IMR-90 (cell line): Measurements from ENCODE around the gene NUDT16. TPM values are rescaled to one million over a fixed set of nuclear protein-coding genes. Genes with fewer than 3 reads are reported as not detected.

Experiments used
- ATAC-seq: fragments of 200-7000 bp; cut with Tn5 transposase; 2 replicates; pipeline ENCODE4 v1.9.1; 2020; ENCODE audit warnings: low read depth, mild to moderate bottlenecking, moderate library complexity
- BruUV-seq: library from RNA; stranded (reverse); fragments of 400-500 nt; replicated peaks from 2 replicates; lab custom pipeline; 2021; lab: Mats Ljungman, UMichigan
- CTCF ChIA-PET: fragments of 300-600 bp; formaldehyde crosslinking; extraction: SDS; loops from one replicate; lab custom pipeline; 2021; ENCODE audit warnings: antibody characterized with exemption; lab: Yijun Ruan, JAX
- POLR2A ChIA-PET: fragments of 300-600 bp; sonication (Branson Sonifier 250); formaldehyde crosslinking; loops from one replicate; lab custom pipeline; 2022; ENCODE audit warnings: antibody characterized with exemption; ENCODE audit not compliant: unreplicated experiment; lab: Charles Lee
- DNase-seq: peaks from one replicate; pipeline ENCODE4 v3.0.0; 2013
- H2AFZ ChIP-seq: replicated peaks from 2 replicates; pipeline ENCODE3; 2013; ENCODE audit warnings: low read length, mild to moderate bottlenecking; ENCODE audit not compliant: poor library complexity
- H2AK5ac ChIP-seq: 2 replicates; pipeline ENCODE4 v1.6.1; 2013; ENCODE audit warnings: low read depth, low read length, inconsistent platforms
- H2AK9ac ChIP-seq: replicated peaks from 2 replicates; pipeline ENCODE3; 2013; ENCODE audit warnings: mild to moderate bottlenecking, low read depth, low read length, moderate library complexity; ENCODE audit not compliant: poor library complexity
- H2BK120ac ChIP-seq: 2 replicates; pipeline ENCODE4 v1.6.1; 2013; ENCODE audit warnings: low read depth, low read length, inconsistent platforms
- H2BK15ac ChIP-seq: 3 replicates; pipeline ENCODE4 v1.6.1; 2013; ENCODE audit warnings: low read depth, low read length, inconsistent platforms
- H2BK20ac ChIP-seq: 2 replicates; pipeline ENCODE4 v1.6.1; 2013; ENCODE audit warnings: low read depth, mild to moderate bottlenecking, inconsistent platforms, low read length, moderate library complexity
- H2BK5ac ChIP-seq: 2 replicates; pipeline ENCODE4 v1.6.1; 2013; ENCODE audit warnings: mild to moderate bottlenecking, low read depth, low read length, inconsistent platforms; ENCODE audit not compliant: poor library complexity, severe bottlenecking
- H3K14ac ChIP-seq: replicated peaks from 2 replicates; pipeline ENCODE4 v1.6.1; 2013; ENCODE audit warnings: low read depth, low read length, inconsistent platforms
- H3K18ac ChIP-seq: 2 replicates; pipeline ENCODE4 v1.6.1; 2013; ENCODE audit warnings: low read depth, low read length, control low read depth
- H3K23ac ChIP-seq: 2 replicates; pipeline ENCODE4 v1.6.1; 2013; ENCODE audit warnings: low read depth, low read length, inconsistent platforms
- H3K27ac ChIP-seq: 2 replicates; pipeline ENCODE4 v1.5.1; 2013; ENCODE audit warnings: mild to moderate bottlenecking, control low read depth, low read length; ENCODE audit not compliant: insufficient read depth
- H3K27me3 ChIP-seq: 2 replicates; pipeline ENCODE4 v1.6.1; 2013; ENCODE audit warnings: low read length; ENCODE audit not compliant: control insufficient read depth, insufficient read depth
- H3K36me3 ChIP-seq: 2 replicates; pipeline ENCODE4 v1.6.1; 2013; ENCODE audit warnings: low read length, mixed read lengths; ENCODE audit not compliant: control insufficient read depth, insufficient read depth
- H3K4ac ChIP-seq: 2 replicates; pipeline ENCODE4 v1.6.1; 2013; ENCODE audit warnings: low read depth, low read length, inconsistent platforms
- H3K4me1 ChIP-seq: 2 replicates; pipeline ENCODE4 v1.6.1; 2013; ENCODE audit warnings: low read length, mixed read lengths; ENCODE audit not compliant: control insufficient read depth, insufficient read depth
- H3K4me2 ChIP-seq: 2 replicates; pipeline ENCODE4 v1.6.1; 2013; ENCODE audit warnings: low read depth, mild to moderate bottlenecking, control low read depth, low read length, moderate library complexity
- H3K4me3 ChIP-seq: 2 replicates; pipeline ENCODE4 v1.5.1; 2013; ENCODE audit warnings: low read depth, mild to moderate bottlenecking, control low read depth, low read length, moderate library complexity; ENCODE audit not compliant: insufficient read depth
- H3K56ac ChIP-seq: 2 replicates; pipeline ENCODE4 v1.6.1; 2013; ENCODE audit warnings: low read length, inconsistent platforms; ENCODE audit not compliant: insufficient read depth; ENCODE audit errors: extremely low read depth
- H3K79me1 ChIP-seq, 2 experiments: 2 replicates each; pipeline ENCODE4 v1.6.1; 2013; ENCODE audit warnings: low read length in 2 of 2, inconsistent platforms in 1 of 2, low read depth in 1 of 2
- H3K9ac ChIP-seq: 2 replicates; pipeline ENCODE4 v1.6.1; 2013; ENCODE audit warnings: low read depth, low read length, control low read depth
- H3K9me1 ChIP-seq: 2 replicates; pipeline ENCODE4 v1.6.1; 2013; ENCODE audit warnings: low read length, inconsistent platforms; ENCODE audit not compliant: insufficient read depth
- H3K9me3 ChIP-seq: 2 replicates; pipeline ENCODE4 v1.6.1; 2013; ENCODE audit warnings: low read length; ENCODE audit not compliant: control insufficient read depth, insufficient read depth
- H4K20me1 ChIP-seq: 2 replicates; pipeline ENCODE4 v1.6.1; 2013; ENCODE audit warnings: low read length, inconsistent platforms; ENCODE audit not compliant: insufficient read depth
- H4K5ac ChIP-seq: 2 replicates; pipeline ENCODE4 v1.6.1; 2013; ENCODE audit warnings: mild to moderate bottlenecking, low read depth, low read length, control low read depth
- H4K8ac ChIP-seq, 2 experiments: 2 replicates each; pipeline ENCODE4 v1.6.1; 2013; ENCODE audit warnings: low read depth in 2 of 2, low read length in 2 of 2, control low read depth in 1 of 2, inconsistent platforms in 1 of 2
- H4K91ac ChIP-seq: 2 replicates; pipeline ENCODE4 v1.6.1; 2013; ENCODE audit warnings: low read depth, low read length, inconsistent platforms; ENCODE audit not compliant: insufficient read depth
- BHLHE40 ChIP-seq: fragments of 150-350 bp; IDR thresholded peaks from 2 replicates; pipeline ENCODE4 v1.6.1; 2016; ENCODE audit warnings: mild to moderate bottlenecking, low read depth, low read length
- CEBPB ChIP-seq: IDR thresholded peaks from 2 replicates; pipeline ENCODE4 v1.6.1; 2012; ENCODE audit warnings: low read depth, low read length, improper control_type of control experiment
- CHD1 ChIP-seq: IDR thresholded peaks from 2 replicates; pipeline ENCODE4 v1.6.1; 2012; ENCODE audit warnings: low read depth, low read length, improper control_type of control experiment
- MAFK ChIP-seq: IDR thresholded peaks from 2 replicates; pipeline ENCODE4 v1.6.1; 2012; ENCODE audit warnings: low read depth, low read length, improper control_type of control experiment
- MAZ ChIP-seq: IDR thresholded peaks from 2 replicates; pipeline ENCODE4 v1.6.1; 2012; ENCODE audit warnings: low read depth, mild to moderate bottlenecking, low read length, improper control_type of control experiment, moderate library complexity, borderline replicate concordance
- MXI1 ChIP-seq: IDR thresholded peaks from 2 replicates; pipeline ENCODE4 v1.6.1; 2012; ENCODE audit warnings: low read depth, mild to moderate bottlenecking, low read length, moderate library complexity, borderline replicate concordance
- POLR2A ChIP-seq: IDR thresholded peaks from 2 replicates; pipeline ENCODE4 v1.6.1; 2012; ENCODE audit warnings: mild to moderate bottlenecking, low read depth, low read length
- RAD21 ChIP-seq: IDR thresholded peaks from 2 replicates; pipeline ENCODE4 v1.6.1; 2012; ENCODE audit warnings: low read length, improper control_type of control experiment
- RCOR1 ChIP-seq: IDR thresholded peaks from 2 replicates; pipeline ENCODE4 v1.6.1; 2012; ENCODE audit warnings: mild to moderate bottlenecking, low read length, improper control_type of control experiment; ENCODE audit not compliant: insufficient replicate concordance
- USF2 ChIP-seq: fragments of 150-350 bp; IDR thresholded peaks from 2 replicates; pipeline ENCODE4 v1.6.1; 2017; ENCODE audit warnings: mild to moderate bottlenecking, antibody characterized with exemption, low read length, low read depth
- WGBS, 2 experiments: methylation state at CpG; one replicate each; pipeline versions ENCODE4 v1.1.5 to v1.1.7; 2013; ENCODE audit warnings: missing lambda C conversion rate in 2 of 2; ENCODE audit not compliant: insufficient read length in 1 of 2; ENCODE audit errors: extremely low coverage in 2 of 2; 5-methylcytosine and 5-hydroxymethylcytosine counted together
- dilution Hi-C: fragments of 300-500 bp; cut with HindIII; formaldehyde crosslinking; loops from one replicate; pipeline ENCODE4 v1.14.3; 2018; ENCODE audit warnings: low sequenced_read_pairs; ENCODE audit not compliant: unreplicated experiment
- in situ Hi-C: fragments of 300-500 bp; cut with MboI; formaldehyde crosslinking; loops from 3 replicates; pipeline ENCODE4 v1.14.3; 2019; ENCODE audit warnings: low sequenced_read_pairs, inconsistent platforms, mixed read lengths
- intact Hi-C: fragments of 100-400 bp; cut with micrococcal nuclease; formaldehyde crosslinking; loops from 2 replicates; pipeline ENCODE4 v1.10.0; 2022
- polyA plus RNA-seq, 3 experiments: library from polyadenylated mRNA; depleted of rRNA; stranded (reverse); fragments of >200 nt; gene quantifications; 2 replicates each; pipeline ENCODE4 v1.2.3, GENCODE V29; 2012; ENCODE audit warnings: low replicate concordance in 1 of 3
- total RNA-seq: library from RNA; depleted of rRNA; stranded (reverse); fragments of >200 nt; gene quantifications from 2 replicates; pipeline ENCODE4 v1.2.3, GENCODE V29; 2012
- TF ChIP-seq, protein P1 (sequence below): conservative IDR thresholded peaks from 2 replicates; pipeline ENCODE4 v1.5.1; 2012; ENCODE audit warnings: mild to moderate bottlenecking, low read depth, low read length, improper control_type of control experiment

The NUDT16 gene
- total and polyA plus RNA-seq, 2 of the 4 experiments (the other 2 are of a cell fraction), result 8.9 to 10.4 TPM

GRCh38 chr3:131405411-131405810, 23.8 kb downstream of the NUDT16 start:
- ATAC-seq (no peak), DNase-seq (no peak)
- Histone ChIP-seq H3K18ac (no peak overlapping the region), H3K14ac (no peak overlapping the region), H3K36me3 (no peaks in the 10 kb centered on the region), H2AK9ac (no peak overlapping the region), H3K4me2 (no peak overlapping the region), H4K20me1 (no peaks in the 10 kb centered on the region), H4K5ac (no peak overlapping the region), H3K9ac (no peak overlapping the region), H3K4me3 (no peak overlapping the region), H3K27ac (no peak overlapping the region), H4K91ac (no peak overlapping the region), H3K56ac (no peak overlapping the region), H2BK20ac (no peak overlapping the region), H3K27me3 (no peaks in the 10 kb centered on the region), H2AFZ (no peak overlapping the region), H3K9me3 (0 out of 2 replicates have a peak, but pooled peaks cover 1% of the 10 kb centered on the region), H2BK5ac (no peak overlapping the region), H3K4me1 (peaks cover 6% of the 10 kb centered on the region; the same call in 1 of the 2 replicates), H3K4ac (no peak overlapping the region), H3K9me1 (no peaks in the 10 kb centered on the region), H2BK15ac (no peak overlapping the region), H3K23ac (no peak overlapping the region), H2AK5ac (no peak overlapping the region), H3K79me1 (no peaks in the 10 kb centered on the region), H4K8ac (no peak overlapping the region), H2BK120ac (no peak overlapping the region)
- intact Hi-C loops, result no loop called here
- POLR2A ChIA-PET, result no interaction called here
- no CpG with 5 or more reads among the region's 1 CpG for WGBS, 2 experiments
- in situ Hi-C loops, result no loop called here
- TF ChIP-seq MXI1 (no peak), BHLHE40 (no peak), CHD1 (no peak), POLR2A (no peak), RAD21 (no peak), MAZ (no peak), CEBPB (no peak), MAFK (no peak), USF2 (no peak), RCOR1 (no peak)
- TF ChIP-seq, protein P1, sequence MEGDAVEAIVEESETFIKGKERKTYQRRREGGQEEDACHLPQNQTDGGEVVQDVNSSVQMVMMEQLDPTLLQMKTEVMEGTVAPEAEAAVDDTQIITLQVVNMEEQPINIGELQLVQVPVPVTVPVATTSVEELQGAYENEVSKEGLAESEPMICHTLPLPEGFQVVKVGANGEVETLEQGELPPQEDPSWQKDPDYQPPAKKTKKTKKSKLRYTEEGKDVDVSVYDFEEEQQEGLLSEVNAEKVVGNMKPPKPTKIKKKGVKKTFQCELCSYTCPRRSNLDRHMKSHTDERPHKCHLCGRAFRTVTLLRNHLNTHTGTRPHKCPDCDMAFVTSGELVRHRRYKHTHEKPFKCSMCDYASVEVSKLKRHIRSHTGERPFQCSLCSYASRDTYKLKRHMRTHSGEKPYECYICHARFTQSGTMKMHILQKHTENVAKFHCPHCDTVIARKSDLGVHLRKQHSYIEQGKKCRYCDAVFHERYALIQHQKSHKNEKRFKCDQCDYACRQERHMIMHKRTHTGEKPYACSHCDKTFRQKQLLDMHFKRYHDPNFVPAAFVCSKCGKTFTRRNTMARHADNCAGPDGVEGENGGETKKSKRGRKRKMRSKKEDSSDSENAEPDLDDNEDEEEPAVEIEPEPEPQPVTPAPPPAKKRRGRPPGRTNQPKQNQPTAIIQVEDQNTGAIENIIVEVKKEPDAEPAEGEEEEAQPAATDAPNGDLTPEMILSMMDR, result no peak
- CTCF ChIA-PET, result no interaction called here
- no TSS peak for BruUV-seq
- dilution Hi-C loops, result no loop called here
